ENCODE results near the gene KIF12. TPM values are rescaled to one million over a fixed set of nuclear protein-coding genes. Genes with fewer than 3 reads are reported as not detected.

KIF12 gene
- polyA plus RNA-seq, 3 donors = not detected

GRCh38 chr9:114078021-114078780, 20.9 kb downstream of the KIF12 start, which contains the start of gene AMBP:
TSS of gene AMBP (minus strand) at chr9:114078300. CDS start at chr9:114078209, 91 bp downstream.
- Histone ChIP-seq H3K27ac (ENCODE audit: low read depth in 1 of 2, low read length in 2 of 2) (no peak within 1 kb of the TSS), H3K9ac (ENCODE audit: insufficient read depth, low read length, poor library complexity, severe bottlenecking) (no peak within 1 kb of the TSS), H4K20me1 (ENCODE audit: insufficient read depth, low read length) (no peaks in the 10 kb centered on the region), H2AFZ (ENCODE audit: insufficient read depth, low read depth, low read length, poor library complexity, severe bottlenecking) (no peak within 1 kb of the TSS), H3K27me3 (ENCODE audit: control insufficient read depth in 2 of 2, insufficient read depth in 2 of 2, low read length in 2 of 2) (peaks cover 0 to 9% of the 10 kb centered on the region in 2 donors), H3K9me3 (replicated peaks in 1 of 2; ENCODE audit: control insufficient read depth in 1 of 2, insufficient read depth in 1 of 2, low read length in 2 of 2) (no peaks in the 10 kb centered on the region), H3K4me2 (replicated peaks; ENCODE audit: extremely low read depth, low read length, poor library complexity, severe bottlenecking) (no peak within 1 kb of the TSS), H3K36me3 (replicated peaks in 1 of 2; ENCODE audit: control insufficient read depth in 1 of 2, insufficient read depth in 2 of 2, low read length in 2 of 2) (no peaks in the 10 kb centered on the region), H3K79me2 (ENCODE audit: insufficient read depth, low read length) (no peaks in the 10 kb centered on the region), H3K4me3 (replicated peaks in 1 of 3; ENCODE audit: low read depth in 2 of 3, low read length in 3 of 3) (no peak within 1 kb of the TSS), H3K4me1 (ENCODE audit: control insufficient read depth in 1 of 2, insufficient read depth in 2 of 2, low read length in 2 of 2) (no peaks in the 10 kb centered on the region)
- intact Hi-C loops (cut with micrococcal nuclease) = no loop called here
- Mint-ChIP-seq H3K4me3 (no peak within 1 kb of the TSS), H3K9me3 (no peaks in the 10 kb centered on the region), H3K27me3 (ENCODE audit: low read depth in 3 of 3) (peaks cover 5 to 18% (median 6%) of the 10 kb centered on the region in 3 donors), H3K27ac (no peak within 1 kb of the TSS), H3K36me3 (no peaks in the 10 kb centered on the region), H3K4me1 (peaks cover 2% of the 10 kb centered on the region)
- no peak for DNase-seq
- 76% methylated on average over 14 of the region's 16 CpGs for WGBS (ENCODE audit: insufficient coverage)
- TF ChIP-seq, protein P1, sequence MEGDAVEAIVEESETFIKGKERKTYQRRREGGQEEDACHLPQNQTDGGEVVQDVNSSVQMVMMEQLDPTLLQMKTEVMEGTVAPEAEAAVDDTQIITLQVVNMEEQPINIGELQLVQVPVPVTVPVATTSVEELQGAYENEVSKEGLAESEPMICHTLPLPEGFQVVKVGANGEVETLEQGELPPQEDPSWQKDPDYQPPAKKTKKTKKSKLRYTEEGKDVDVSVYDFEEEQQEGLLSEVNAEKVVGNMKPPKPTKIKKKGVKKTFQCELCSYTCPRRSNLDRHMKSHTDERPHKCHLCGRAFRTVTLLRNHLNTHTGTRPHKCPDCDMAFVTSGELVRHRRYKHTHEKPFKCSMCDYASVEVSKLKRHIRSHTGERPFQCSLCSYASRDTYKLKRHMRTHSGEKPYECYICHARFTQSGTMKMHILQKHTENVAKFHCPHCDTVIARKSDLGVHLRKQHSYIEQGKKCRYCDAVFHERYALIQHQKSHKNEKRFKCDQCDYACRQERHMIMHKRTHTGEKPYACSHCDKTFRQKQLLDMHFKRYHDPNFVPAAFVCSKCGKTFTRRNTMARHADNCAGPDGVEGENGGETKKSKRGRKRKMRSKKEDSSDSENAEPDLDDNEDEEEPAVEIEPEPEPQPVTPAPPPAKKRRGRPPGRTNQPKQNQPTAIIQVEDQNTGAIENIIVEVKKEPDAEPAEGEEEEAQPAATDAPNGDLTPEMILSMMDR (IDR thresholded peaks at IDR 0.05) = no peak

DNA sequence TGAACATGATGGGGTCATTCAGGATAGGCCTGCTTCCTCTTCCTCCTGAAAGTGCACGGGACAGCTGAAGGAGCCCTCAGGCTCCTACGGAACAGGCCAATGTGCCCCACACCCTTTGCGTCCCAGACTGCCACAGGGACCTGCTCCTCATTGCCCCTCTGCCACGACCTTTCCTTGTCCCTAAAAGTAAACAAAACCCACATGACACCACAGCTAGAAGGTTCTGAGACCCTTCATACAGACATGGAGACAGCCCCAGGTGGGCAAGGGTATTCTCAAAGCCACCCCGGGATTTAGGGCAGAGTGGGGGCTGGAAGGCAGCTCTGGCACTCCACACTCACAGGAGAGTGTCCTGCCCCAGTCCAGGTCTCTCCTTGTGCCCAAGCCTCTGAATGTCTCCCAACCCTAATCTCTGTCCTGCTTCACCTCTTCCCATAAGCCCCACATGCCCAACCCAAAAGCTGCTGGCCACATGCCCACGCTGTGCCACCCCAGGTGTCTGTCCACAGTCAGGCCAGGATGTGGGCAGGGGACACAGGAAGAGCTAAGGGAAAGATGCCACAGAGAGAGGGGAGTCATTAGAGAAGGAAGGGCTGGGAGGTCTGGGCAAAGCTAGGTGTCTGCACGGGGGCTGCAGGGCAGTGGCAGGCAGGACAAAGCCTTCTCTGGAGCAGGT, 21.8 kb downstream of the KIF12 start:
- H3K4me3 Mint-ChIP-seq = no peak overlapping the region
- no peaks in the 10 kb centered on the region for H3K4me1 Mint-ChIP-seq
- Histone ChIP-seq H3K27ac (ENCODE audit: low read depth in 1 of 2, low read length in 2 of 2) (no peak overlapping the region), H3K4me3 (replicated peaks in 1 of 3; ENCODE audit: low read depth in 2 of 3, low read length in 3 of 3) (no peak overlapping the region), H3K27me3 (ENCODE audit: control insufficient read depth in 2 of 2, insufficient read depth in 2 of 2, low read length in 2 of 2) (peaks cover 0 to 9% of the 10 kb centered on the region in 2 donors), H4K20me1 (ENCODE audit: insufficient read depth, low read length) (no peaks in the 10 kb centered on the region), H3K9me3 (replicated peaks in 1 of 2; ENCODE audit: control insufficient read depth in 1 of 2, insufficient read depth in 1 of 2, low read length in 2 of 2) (no peaks in the 10 kb centered on the region), H3K4me2 (replicated peaks; ENCODE audit: extremely low read depth, low read length, poor library complexity, severe bottlenecking) (no peak overlapping the region), H3K36me3 (replicated peaks in 1 of 2; ENCODE audit: control insufficient read depth in 1 of 2, insufficient read depth in 2 of 2, low read length in 2 of 2) (no peaks in the 10 kb centered on the region), H3K9ac (ENCODE audit: insufficient read depth, low read length, poor library complexity, severe bottlenecking) (no peak overlapping the region), H3K4me1 (ENCODE audit: control insufficient read depth in 1 of 2, insufficient read depth in 2 of 2, low read length in 2 of 2) (no peaks in the 10 kb centered on the region), H2AFZ (ENCODE audit: insufficient read depth, low read depth, low read length, poor library complexity, severe bottlenecking) (no peak overlapping the region), H3K79me2 (ENCODE audit: insufficient read depth, low read length) (no peaks in the 10 kb centered on the region)
- H3K36me3 Mint-ChIP-seq = no peaks in the 10 kb centered on the region
- DNase-seq = no peak
- TF ChIP-seq, protein P1 (IDR thresholded peaks at IDR 0.05) = no peak
- intact Hi-C loops (cut with micrococcal nuclease) = no loop called here
- no peak overlapping the region for H3K27ac Mint-ChIP-seq
- H3K9me3 Mint-ChIP-seq = peaks cover 0 to 2% (median 0%) of the 10 kb centered on the region in 7 donors
- peaks cover 5 to 19% (median 9%) of the 10 kb centered on the region in 3 donors for H3K27me3 Mint-ChIP-seq (ENCODE audit: low read depth in 3 of 3)
- WGBS (ENCODE audit: insufficient coverage) = 38% methylated on average over 3 of the region's 7 CpGs
